SH-SY5Y (cell line): ENCODE results near the gene ATXN7.

ENCODE experiments used
- GATA2 ChIP-seq: IDR thresholded peaks from 2 replicates; pipeline ENCODE4 v1.6.1; 2011; ENCODE audit warnings: mild to moderate bottlenecking, low read depth, low read length
- GATA3 ChIP-seq: IDR thresholded peaks from 2 replicates; pipeline ENCODE4 v1.6.1; 2011; ENCODE audit warnings: low read depth, mild to moderate bottlenecking, low read length, moderate library complexity

The ATXN7 gene

GRCh38 chr3:64028754-64029153, 165.1 kb downstream of the ATXN7 start:
- no peak for TF ChIP-seq GATA3
- TF ChIP-seq GATA2, result no peak

- TF ChIP-seq GATA3 (no peak), GATA2 (no peak)
Observed at GRCh38 chr3:64029287-64029686, 165.6 kb downstream of the ATXN7 start.

- TF ChIP-seq GATA3 (no peak), GATA2 (no peak)
Observed at GRCh38 chr3:64030741-64031140, 167.1 kb downstream of the ATXN7 start.

GRCh38 chr3:64031540-64032508, 168.2 kb downstream of the ATXN7 start:
- TF ChIP-seq GATA2, result no peak
- no peak for TF ChIP-seq GATA3

- TF ChIP-seq GATA3 (no peak), GATA2 (no peak)
Observed at GRCh38 chr3:64033069-64033468, 169.4 kb downstream of the ATXN7 start.

GRCh38 chr3:64037084-64037483, 173.4 kb downstream of the ATXN7 start:
- no peak for TF ChIP-seq GATA2
- no peak for TF ChIP-seq GATA3

- TF ChIP-seq GATA3 (no peak), GATA2 (no peak)
Observed at GRCh38 chr3:64038253-64038767, 174.6 kb downstream of the ATXN7 start.

GRCh38 chr3:64039332-64039731, 175.7 kb downstream of the ATXN7 start:
- TF ChIP-seq GATA3 (no peak), GATA2 (no peak)

GRCh38 chr3:64039981-64040733, 176.5 kb downstream of the ATXN7 start:
- TF ChIP-seq GATA2 (no peak), GATA3 (no peak)

- TF ChIP-seq GATA3, result no peak
- TF ChIP-seq GATA2, result no peak
Observed at GRCh38 chr3:64042952-64043351, 179.3 kb downstream of the ATXN7 start.

GRCh38 chr3:64046592-64046991, 182.9 kb downstream of the ATXN7 start:
- TF ChIP-seq GATA3 (no peak), GATA2 (no peak)

- TF ChIP-seq GATA3 (no peak), GATA2 (no peak)
Observed at GRCh38 chr3:64046996-64047594, 183.4 kb downstream of the ATXN7 start.

GRCh38 chr3:64047787-64048186, 184.1 kb downstream of the ATXN7 start:
- no peak for TF ChIP-seq GATA3
- TF ChIP-seq GATA2, result no peak

GRCh38 chr3:64048631-64049061, 185.0 kb downstream of the ATXN7 start:
- no peak for TF ChIP-seq GATA3
- TF ChIP-seq GATA2, result no peak
